PC-9 (cell line): ENCODE data around the gene MILR1. TPM values are rescaled to one million over a fixed set of nuclear protein-coding genes. Genes with fewer than 3 reads are reported as not detected.

Source experiments
- BruUV-seq: library from RNA; stranded (reverse); fragments of 400-500 nt; replicated peaks from 2 replicates; lab custom pipeline; 2021; lab: Mats Ljungman, UMichigan
- CTCF ChIA-PET: fragments of 300-600 bp; sonication (Branson Sonifier 250); formaldehyde crosslinking; loops from one replicate; lab custom pipeline; 2022; ENCODE audit warnings: antibody characterized with exemption; lab: Charles Lee
- POLR2A ChIA-PET: fragments of 300-600 bp; sonication (Branson Sonifier 250); formaldehyde crosslinking; loops from one replicate; lab custom pipeline; 2022; ENCODE audit warnings: antibody characterized with exemption; ENCODE audit not compliant: unreplicated experiment; lab: Charles Lee
- DNase-seq, 2 experiments: peaks; one replicate each; pipeline versions ENCODE4 v3.0.0 to v3.0.0-alpha.2; 2015 to 2022; ENCODE audit warnings: mixed read lengths in 1 of 2
- H2AFZ ChIP-seq: fragments of 200-600 bp; sonication (generic); 2 replicates; pipeline ENCODE4 v1.8.1; 2017; ENCODE audit warnings: antibody characterized with exemption
- H3F3A ChIP-seq: fragments of 200-600 bp; sonication (generic); 2 replicates; pipeline ENCODE4 v1.8.1; 2017; ENCODE audit warnings: antibody characterized with exemption, mild to moderate bottlenecking, low read depth; ENCODE audit not compliant: insufficient read depth
- H3K27ac ChIP-seq: fragments of 200-600 bp; sonication (generic); 2 replicates; pipeline ENCODE4 v1.6.1; 2016; ENCODE audit warnings: mixed run types
- H3K27me3 ChIP-seq: fragments of 200-600 bp; sonication (generic); 2 replicates; pipeline ENCODE4 v1.6.1; 2016; ENCODE audit warnings: low read depth, mixed run types; ENCODE audit not compliant: insufficient read depth
- H3K36me3 ChIP-seq: fragments of 200-600 bp; sonication (generic); 2 replicates; pipeline ENCODE4 v1.6.1; 2016; ENCODE audit warnings: low read depth, mixed run types
- H3K4me1 ChIP-seq: fragments of 200-600 bp; sonication (generic); replicated peaks from 2 replicates; pipeline ENCODE4 v1.6.1; 2016; ENCODE audit warnings: mixed run types; ENCODE audit not compliant: insufficient read depth
- H3K4me2 ChIP-seq: fragments of 200-600 bp; sonication (generic); 2 replicates; pipeline ENCODE4 v1.6.1; 2017; ENCODE audit warnings: mixed run types
- H3K4me3 ChIP-seq: fragments of 200-600 bp; sonication (generic); 2 replicates; pipeline ENCODE4 v1.6.1; 2016; ENCODE audit warnings: mixed run types
- H3K79me2 ChIP-seq: fragments of 200-600 bp; sonication (generic); 2 replicates; pipeline ENCODE4 v1.6.1; 2017; ENCODE audit warnings: low read depth, mixed run types
- H3K9me2 ChIP-seq: fragments of 200-600 bp; sonication (generic); 2 replicates; pipeline ENCODE4 v1.8.1; 2017; ENCODE audit warnings: mild to moderate bottlenecking; ENCODE audit not compliant: insufficient read depth
- H3K9me3 ChIP-seq: fragments of 200-600 bp; sonication (generic); 2 replicates; pipeline ENCODE4 v1.8.1; 2016; ENCODE audit warnings: low read depth; ENCODE audit not compliant: insufficient read depth
- H4K20me1 ChIP-seq: fragments of 200-600 bp; sonication (generic); 2 replicates; pipeline ENCODE4 v1.8.1; 2017; ENCODE audit not compliant: insufficient read depth
- EZH2 ChIP-seq: fragments of 200-600 bp; sonication (generic); IDR thresholded peaks from 2 replicates; pipeline ENCODE4 v1.8.0; 2017; ENCODE audit warnings: antibody characterized with exemption, low read depth
- intact Hi-C: fragments of 100-400 bp; cut with micrococcal nuclease; formaldehyde crosslinking; loops from one replicate; pipeline ENCODE4 v1.10.0; 2022; ENCODE audit not compliant: unreplicated experiment
- microRNA-seq: library from miRNA; unstranded; fragments of <30 nt; microRNA quantifications from one replicate; pipeline ENCODE4 v1.2.0, GENCODE V29; 2021; ENCODE audit warnings: borderline number of aligned reads, borderline replicate concordance
- total RNA-seq: library from RNA; stranded (reverse); gene quantifications from 2 replicates; pipeline ENCODE4 v1.2.3, GENCODE V29; 2021
- TF ChIP-seq, protein P1 (sequence below): fragments of 200-600 bp; sonication (generic); conservative IDR thresholded peaks from 2 replicates; pipeline ENCODE4 v1.6.1; 2017; ENCODE audit warnings: mixed run types, antibody characterized with exemption, mild to moderate bottlenecking, moderate library complexity

The MILR1 gene
- total RNA-seq, 1 experiment from 2014 or later: 25.6 TPM

GRCh38 chr17:64509179-64509578, 60.3 kb downstream of the MILR1 start:
- H3K27ac ChIP-seq: no peak overlapping the region
- H4K20me1 ChIP-seq: peaks cover 39% of the 10 kb centered on the region
- no peak overlapping the region for H3K4me3 ChIP-seq
- BruUV-seq: no TSS peak
- H2AFZ ChIP-seq: no peak overlapping the region
- H3K79me2 ChIP-seq: peaks cover 61% of the 10 kb centered on the region
- H3K9me2 ChIP-seq: no peaks in the 10 kb centered on the region
- H3K4me2 ChIP-seq: no peak overlapping the region
- peaks cover 64% of the 10 kb centered on the region for H3K36me3 ChIP-seq
- TF ChIP-seq, protein P1, sequence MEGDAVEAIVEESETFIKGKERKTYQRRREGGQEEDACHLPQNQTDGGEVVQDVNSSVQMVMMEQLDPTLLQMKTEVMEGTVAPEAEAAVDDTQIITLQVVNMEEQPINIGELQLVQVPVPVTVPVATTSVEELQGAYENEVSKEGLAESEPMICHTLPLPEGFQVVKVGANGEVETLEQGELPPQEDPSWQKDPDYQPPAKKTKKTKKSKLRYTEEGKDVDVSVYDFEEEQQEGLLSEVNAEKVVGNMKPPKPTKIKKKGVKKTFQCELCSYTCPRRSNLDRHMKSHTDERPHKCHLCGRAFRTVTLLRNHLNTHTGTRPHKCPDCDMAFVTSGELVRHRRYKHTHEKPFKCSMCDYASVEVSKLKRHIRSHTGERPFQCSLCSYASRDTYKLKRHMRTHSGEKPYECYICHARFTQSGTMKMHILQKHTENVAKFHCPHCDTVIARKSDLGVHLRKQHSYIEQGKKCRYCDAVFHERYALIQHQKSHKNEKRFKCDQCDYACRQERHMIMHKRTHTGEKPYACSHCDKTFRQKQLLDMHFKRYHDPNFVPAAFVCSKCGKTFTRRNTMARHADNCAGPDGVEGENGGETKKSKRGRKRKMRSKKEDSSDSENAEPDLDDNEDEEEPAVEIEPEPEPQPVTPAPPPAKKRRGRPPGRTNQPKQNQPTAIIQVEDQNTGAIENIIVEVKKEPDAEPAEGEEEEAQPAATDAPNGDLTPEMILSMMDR: no peak
- no peak for TF ChIP-seq EZH2
- ChIA-PET CTCF (no interaction called here), POLR2A (no interaction called here)
- no peaks in the 10 kb centered on the region for H3K9me3 ChIP-seq
- intact Hi-C loops: no loop called here
- DNase-seq: no peak
- peaks cover 26% of the 10 kb centered on the region for H3F3A ChIP-seq
- peaks cover 19% of the 10 kb centered on the region for H3K4me1 ChIP-seq
- no peaks in the 10 kb centered on the region for H3K27me3 ChIP-seq

DNA sequence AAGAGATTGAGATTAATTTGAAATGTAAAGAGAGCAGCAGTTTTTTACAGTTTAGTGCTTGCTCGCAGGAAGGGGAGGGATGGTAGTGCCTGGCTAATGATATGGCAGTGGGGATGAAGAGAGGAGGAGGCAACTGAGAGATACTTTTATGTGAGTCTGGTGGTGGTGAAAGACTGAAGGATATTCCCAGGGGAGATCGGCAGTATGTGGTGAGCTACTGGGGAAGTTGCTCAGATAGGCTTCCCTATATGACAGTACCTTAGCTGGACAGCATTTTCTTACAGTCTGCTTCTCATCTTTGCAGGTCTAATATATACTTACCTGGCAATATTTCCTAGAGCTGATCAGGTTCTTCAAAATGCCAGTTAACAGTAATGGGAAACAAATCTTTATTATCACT, 66.5 kb downstream of the MILR1 start:
- Histone ChIP-seq H3K4me2 (no peak overlapping the region), H3K36me3 (peaks cover 68% of the 10 kb centered on the region), H3K4me1 (no peaks in the 10 kb centered on the region), H3K79me2 (peaks cover 8% of the 10 kb centered on the region; the same call in 1 of the 2 replicates), H3K9me3 (no peaks in the 10 kb centered on the region), H3K9me2 (no peaks in the 10 kb centered on the region), H4K20me1 (peaks cover 10% of the 10 kb centered on the region; the same call in 1 of the 2 replicates), H3K27ac (no peak overlapping the region), H3F3A (0 out of 2 replicates have a peak, but pooled peaks cover 4% of the 10 kb centered on the region), H3K4me3 (no peak overlapping the region), H3K27me3 (no peaks in the 10 kb centered on the region), H2AFZ (no peak overlapping the region)
- DNase-seq: no peak
- intact Hi-C loops: no loop called here
- BruUV-seq: no TSS peak
- ChIA-PET POLR2A (interaction anchor here (0.6 kb wide), 1 partner anchor 77 kb away, joined by 8 read pairs; no protein-coding TSS in a partner anchor), CTCF (no interaction called here)
- TF ChIP-seq EZH2: no peak
- TF ChIP-seq, protein P1: no peak

DNA sequence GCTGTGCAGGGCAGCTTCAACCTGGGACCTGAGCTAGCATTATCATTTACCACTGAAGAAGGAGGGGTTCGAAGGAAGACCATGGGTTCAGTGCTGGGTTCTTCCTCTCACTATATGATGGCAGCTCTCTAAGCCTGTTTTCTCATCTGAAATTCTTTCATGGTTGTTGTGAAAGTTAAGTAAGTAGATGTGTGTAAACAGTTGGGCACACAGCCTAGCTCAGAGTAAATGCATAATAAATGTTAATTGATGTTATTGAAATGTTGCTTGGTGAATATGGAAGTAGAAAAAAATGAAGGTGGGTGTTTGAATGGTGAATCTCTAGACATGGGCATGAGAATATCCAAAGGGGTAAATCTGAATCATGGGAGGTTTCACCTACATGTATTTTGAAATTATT, 66.9 kb downstream of the MILR1 start:
- TF ChIP-seq, protein P1: no peak
- no peak for TF ChIP-seq EZH2
- H3F3A ChIP-seq: 0 out of 2 replicates have a peak, but pooled peaks cover under 1% of the 10 kb centered on the region
- H3K36me3 ChIP-seq: peaks cover 68% of the 10 kb centered on the region
- peaks cover 9% of the 10 kb centered on the region; the same call in 1 of the 2 replicates for H4K20me1 ChIP-seq
- no peak overlapping the region for H3K27ac ChIP-seq
- H3K79me2 ChIP-seq: 0 out of 2 replicates have a peak, but pooled peaks cover 4% of the 10 kb centered on the region
- H3K4me3 ChIP-seq: no peak overlapping the region
- no peak for DNase-seq
- no peak overlapping the region for H2AFZ ChIP-seq
- no peaks in the 10 kb centered on the region for H3K4me1 ChIP-seq
- intact Hi-C loops: no loop called here
- POLR2A ChIA-PET: interaction anchor here (0.6 kb wide), 1 partner anchor 77 kb away, joined by 8 read pairs; no protein-coding TSS in a partner anchor
- no TSS peak for BruUV-seq
- no peaks in the 10 kb centered on the region for H3K9me3 ChIP-seq
- H3K9me2 ChIP-seq: no peaks in the 10 kb centered on the region
- CTCF ChIA-PET: no interaction called here
- no peaks in the 10 kb centered on the region for H3K27me3 ChIP-seq
- H3K4me2 ChIP-seq: no peak overlapping the region

Small RNAs within 50 kb of the gene (microRNA-seq; reads per million reads assigned to microRNA genes)
- gene MIR1273E (not detected), gene MIR3064 (9.4 reads per million, percentile 16 among the genes with 10 or more reads in this experiment), gene MIR5047 (not detected)

Other genes starting within 250 kb of the MILR1 start
- gene TEX2, start 185.9 kb upstream of the MILR1 start, total RNA-seq: 24.0 and 27.9 TPM in 2 replicates
- gene PECAM1, start 58.3 kb upstream of the MILR1 start, total RNA-seq: 0.80 and 1.5 TPM in 2 replicates
- gene POLG2, start 47.9 kb downstream of the MILR1 start, total RNA-seq: 23.3 and 32.7 TPM in 2 replicates
- 375 and 402 TPM in 2 replicates for gene DDX5, start 57.2 kb downstream of the MILR1 start, total RNA-seq
- gene CEP95, start 57.9 kb downstream of the MILR1 start, total RNA-seq: 56.0 and 57.2 TPM in 2 replicates
- 41.4 and 57.6 TPM in 2 replicates for gene SMURF2, start 213.2 kb downstream of the MILR1 start, total RNA-seq